ENCODE data around the gene CATSPER3. TPM values are rescaled to one million over a fixed set of nuclear protein-coding genes. Genes with fewer than 3 reads are reported as not detected.

CATSPER3 gene
- total and polyA plus RNA-seq, 8 donors: 0.42 to 1.6 (median 0.96) TPM

GRCh38 chr5:135051872-135052271 lies 84.2 kb downstream of the CATSPER3 start:
- Histone ChIP-seq H3K36me3 (no peaks in the 10 kb centered on the region), H3K4me1 (no peaks in the 10 kb centered on the region), H3K27me3 (peaks cover 28 to 96% of the 10 kb centered on the region in 2 donors), H3K27ac (no peak overlapping the region), H3K9me3 (no peaks in the 10 kb centered on the region), H3K4me3 (no peak overlapping the region)
- peak in 1 of 4 donors; percentile 6 for DNase-seq
- no peak for TF ChIP-seq CTCF (IDR thresholded peaks at IDR 0.05)
- no peak for ATAC-seq
- intact Hi-C loops (cut with DNase I): no loop called here

- H3K27me3 ChIP-seq: peaks cover 28 to 95% of the 10 kb centered on the region in 2 donors
- intact Hi-C loops (cut with DNase I): no loop called here
- H3K36me3 ChIP-seq: no peaks in the 10 kb centered on the region
- ATAC-seq (no peak), DNase-seq (no peak)
- TF ChIP-seq CTCF (IDR thresholded peaks at IDR 0.05): no peak
- no peak overlapping the region for H3K4me3 ChIP-seq
- H3K27ac ChIP-seq: no peak overlapping the region
- H3K9me3 ChIP-seq: no peaks in the 10 kb centered on the region
- H3K4me1 ChIP-seq: no peaks in the 10 kb centered on the region
Measured at GRCh38 chr5:135052511-135053145, 84.9 kb downstream of the CATSPER3 start.

- TF ChIP-seq CTCF (IDR thresholded peaks at IDR 0.05): no peak
- intact Hi-C loops (cut with DNase I): no loop called here
- Histone ChIP-seq H3K9me3 (no peaks in the 10 kb centered on the region), H3K36me3 (no peaks in the 10 kb centered on the region), H3K4me3 (no peak overlapping the region), H3K27ac (no peak overlapping the region), H3K27me3 (peaks cover 28 to 94% of the 10 kb centered on the region in 2 donors), H3K4me1 (no peaks in the 10 kb centered on the region)
- no peak for ATAC-seq
- peak in 1 of 4 donors; percentile 13 for DNase-seq
Measured at GRCh38 chr5:135053278-135053677, 85.6 kb downstream of the CATSPER3 start.

- Histone ChIP-seq H3K4me1 (no peaks in the 10 kb centered on the region), H3K27me3 (peaks cover 23 to 94% of the 10 kb centered on the region in 2 donors), H3K27ac (no peak overlapping the region), H3K9me3 (no peaks in the 10 kb centered on the region), H3K36me3 (no peaks in the 10 kb centered on the region), H3K4me3 (no peak overlapping the region)
- ATAC-seq: no peak
- peak in 1 of 4 donors; percentile 5 for DNase-seq
- no peak for TF ChIP-seq CTCF (IDR thresholded peaks at IDR 0.05)
- intact Hi-C loops (cut with DNase I): no loop called here
Measured at GRCh38 chr5:135053989-135054388, 86.3 kb downstream of the CATSPER3 start.

GRCh38 chr5:135054546-135054945 lies 86.8 kb downstream of the CATSPER3 start:
- no peak for ATAC-seq
- no peak for DNase-seq
- no peaks in the 10 kb centered on the region for H3K36me3 ChIP-seq
- intact Hi-C loops (cut with DNase I): no loop called here
- H3K4me3 ChIP-seq: no peak overlapping the region
- TF ChIP-seq CTCF (IDR thresholded peaks at IDR 0.05): no peak
- no peak overlapping the region for H3K27ac ChIP-seq
- H3K27me3 ChIP-seq: peaks cover 23 to 90% of the 10 kb centered on the region in 2 donors
- no peaks in the 10 kb centered on the region for H3K9me3 ChIP-seq
- H3K4me1 ChIP-seq: no peaks in the 10 kb centered on the region
